Mononuclear cell (primary cell): ENCODE results near the gene TUBA4B. TPM values are rescaled to one million over a fixed set of nuclear protein-coding genes. Genes with fewer than 3 reads are reported as not detected.
"Not testable (repeated sequence)": the region's sequence is repeated elsewhere in the genome, so short reads cannot be mapped to it uniquely, and the experiment has no call there.

Experiments used
- H3K27me3 ChIP-seq: 2 replicates; pipeline ENCODE4 v1.6.0; 2011; ENCODE audit warnings: low read length, control low read depth; ENCODE audit not compliant: insufficient read depth
- H3K4me1 ChIP-seq: 2 replicates; pipeline ENCODE4 v1.5.1; 2011; ENCODE audit warnings: mild to moderate bottlenecking, low read length, control low read depth; ENCODE audit not compliant: insufficient read depth
- H3K4me3 ChIP-seq: 2 replicates; pipeline ENCODE4 v1.5.1; 2011; ENCODE audit warnings: mild to moderate bottlenecking, low read length, moderate library complexity
- H3K9me3 ChIP-seq: 2 replicates; pipeline ENCODE4 v1.5.1; 2011; ENCODE audit warnings: low read depth, mild to moderate bottlenecking, control low read depth, low read length
- total RNA-seq: library from RNA; depleted of rRNA; stranded (reverse); fragments of >200 nt; gene quantifications from one replicate; pipeline ENCODE4 v1.2.3, GENCODE V29; 2012

TUBA4B gene
- total RNA-seq, 1 donor: not detected

GRCh38 chr2:219251656-219252055 lies 1.4 kb upstream of the TUBA4B start:
- Histone ChIP-seq H3K9me3 (no peaks in the 10 kb centered on the region), H3K4me1 (peaks cover 68% of the 10 kb centered on the region), H3K27me3 (no peaks in the 10 kb centered on the region), H3K4me3 (peak overlapping the region; percentile 96)

GRCh38 chr2:219252084-219252483 lies 959 bp upstream of the TUBA4B start:
- Histone ChIP-seq H3K27me3 (no peaks in the 10 kb centered on the region), H3K4me1 (peaks cover 64% of the 10 kb centered on the region), H3K9me3 (no peaks in the 10 kb centered on the region), H3K4me3 (peak overlapping the region; percentile 96)

- Histone ChIP-seq H3K4me3 (peak overlapping the region; percentile 96), H3K27me3 (no peaks in the 10 kb centered on the region)
Measured at GRCh38 chr2:219252570-219252899, 508 bp upstream of the TUBA4B start.

GRCh38 chr2:219253753-219254589 lies 928 bp downstream of the TUBA4B start, which contains the start of gene TUBA4A:
TUBA4A (minus strand) TSS chr2:219253918; CDS start chr2:219253858, 60 bp downstream.
- Histone ChIP-seq H3K4me1 (peaks cover 45% of the 10 kb centered on the region), H3K27me3 (no peaks in the 10 kb centered on the region), H3K9me3 (no peaks in the 10 kb centered on the region), H3K4me3 (peak within 1 kb of the TSS; percentile 96)

More at GRCh38 chr2:219252570-219252899, 508 bp upstream of the TUBA4B start:
- no peaks in the 10 kb centered on the region for H3K9me3 ChIP-seq
- H3K4me1 ChIP-seq: peaks cover 60% of the 10 kb centered on the region

- Histone ChIP-seq H3K27me3 (no peaks in the 10 kb centered on the region), H3K4me1 (peaks cover 38% of the 10 kb centered on the region), H3K9me3 (no peaks in the 10 kb centered on the region), H3K4me3 (peak overlapping the region; percentile 96)
Measured at GRCh38 chr2:219254590-219255201, 1.7 kb downstream of the TUBA4B start.

GRCh38 chr2:219258942-219259341 lies 5.9 kb downstream of the TUBA4B start:
- H3K4me3 ChIP-seq, H3K4me1 ChIP-seq, H3K27me3 ChIP-seq, H3K9me3 ChIP-seq: not testable (repeated sequence)

GRCh38 chr2:219261024-219261855 lies 8.2 kb downstream of the TUBA4B start:
- H3K4me3 ChIP-seq: no peak overlapping the region
- no peaks in the 10 kb centered on the region for H3K27me3 ChIP-seq
- no peaks in the 10 kb centered on the region for H3K4me1 ChIP-seq
- H3K9me3 ChIP-seq: no peaks in the 10 kb centered on the region

GRCh38 chr2:219266232-219266631 lies 13.2 kb downstream of the TUBA4B start:
- Histone ChIP-seq H3K9me3 (no peaks in the 10 kb centered on the region), H3K4me1 (no peaks in the 10 kb centered on the region), H3K27me3 (no peaks in the 10 kb centered on the region), H3K4me3 (no peak overlapping the region)

GRCh38 chr2:219266886-219267285 lies 13.8 kb downstream of the TUBA4B start:
- H3K4me3 ChIP-seq: no peak overlapping the region
- H3K27me3 ChIP-seq: no peaks in the 10 kb centered on the region
- no peaks in the 10 kb centered on the region for H3K9me3 ChIP-seq
- H3K4me1 ChIP-seq: no peaks in the 10 kb centered on the region

- Histone ChIP-seq H3K4me1 (no peaks in the 10 kb centered on the region), H3K9me3 (no peaks in the 10 kb centered on the region), H3K27me3 (no peaks in the 10 kb centered on the region), H3K4me3 (no peak overlapping the region)
Measured at GRCh38 chr2:219268294-219268693, 15.3 kb downstream of the TUBA4B start.

GRCh38 chr2:219269362-219270054 lies 16.5 kb downstream of the TUBA4B start:
- no peaks in the 10 kb centered on the region for H3K4me1 ChIP-seq
- no peak overlapping the region for H3K4me3 ChIP-seq
- no peaks in the 10 kb centered on the region for H3K9me3 ChIP-seq
- no peaks in the 10 kb centered on the region for H3K27me3 ChIP-seq

GRCh38 chr2:219270055-219270372 lies 17.0 kb downstream of the TUBA4B start:
- H3K9me3 ChIP-seq: no peaks in the 10 kb centered on the region
- H3K4me1 ChIP-seq: no peaks in the 10 kb centered on the region
- no peak overlapping the region for H3K4me3 ChIP-seq
- no peaks in the 10 kb centered on the region for H3K27me3 ChIP-seq

GRCh38 chr2:219271021-219271420 lies 18.0 kb downstream of the TUBA4B start:
- no peaks in the 10 kb centered on the region for H3K4me1 ChIP-seq
- H3K27me3 ChIP-seq: no peaks in the 10 kb centered on the region
- no peak overlapping the region for H3K4me3 ChIP-seq
- no peaks in the 10 kb centered on the region for H3K9me3 ChIP-seq

GRCh38 chr2:219272356-219272755 lies 19.3 kb downstream of the TUBA4B start:
- Histone ChIP-seq H3K9me3 (no peaks in the 10 kb centered on the region), H3K4me1 (no peaks in the 10 kb centered on the region), H3K4me3 (no peak overlapping the region), H3K27me3 (no peaks in the 10 kb centered on the region)

- Histone ChIP-seq H3K4me1 (peaks cover 6% of the 10 kb centered on the region), H3K4me3 (no peak overlapping the region), H3K27me3 (no peaks in the 10 kb centered on the region), H3K9me3 (no peaks in the 10 kb centered on the region)
Measured at GRCh38 chr2:219272995-219273394, 20.0 kb downstream of the TUBA4B start.
